Measurements from ENCODE around the gene ZNF708.
"Not testable (repeated sequence)": the region's sequence is repeated elsewhere in the genome, so short reads cannot be mapped to it uniquely, and the experiment has no call there.

Gene ZNF708

GRCh38 chr19:21259421-21260124 lies 69.6 kb downstream of the ZNF708 start:
- DNase-seq: not testable (repeated sequence)

GRCh38 chr19:21256722-21257121 lies 72.5 kb downstream of the ZNF708 start:
- no peak for DNase-seq

All from NCI-H2107 (cell line).